OCI-LY1 (cell line): Measurements from ENCODE around the gene ZNF185.

ENCODE experiments used
- H2AFZ ChIP-seq: fragments of 200-600 bp; sonication (generic), shearing (Covaris generic); 2 replicates; pipeline ENCODE4 v1.6.0; 2014; ENCODE audit warnings: antibody characterized with exemption, mild to moderate bottlenecking, low read length
- H3F3A ChIP-seq: fragments of 200-600 bp; sonication (generic), shearing (Covaris generic); 2 replicates; pipeline ENCODE4 v1.6.0; 2014; ENCODE audit warnings: mild to moderate bottlenecking, antibody characterized with exemption, low read length, moderate library complexity; ENCODE audit not compliant: insufficient read depth
- H3K27ac ChIP-seq: fragments of 200-600 bp; sonication (generic); 2 replicates; pipeline ENCODE4 v1.5.1; 2014; ENCODE audit warnings: low read length, mixed run types, mild to moderate bottlenecking, low read depth; ENCODE audit not compliant: poor library complexity, severe bottlenecking
- H3K27me3 ChIP-seq: fragments of 200-600 bp; sonication (generic); 2 replicates; pipeline ENCODE4 v1.6.0; 2014; ENCODE audit warnings: antibody characterized with exemption, mild to moderate bottlenecking, low read length, moderate library complexity; ENCODE audit not compliant: insufficient read depth
- H3K36me3 ChIP-seq: fragments of 200-600 bp; sonication (generic); 2 replicates; pipeline ENCODE4 v1.6.1; 2014; ENCODE audit warnings: mild to moderate bottlenecking, antibody characterized with exemption, low read length, moderate library complexity, mixed read lengths; ENCODE audit not compliant: insufficient read depth
- H3K4me1 ChIP-seq: fragments of 200-600 bp; sonication (generic); 2 replicates; pipeline ENCODE4 v1.5.1; 2014; ENCODE audit warnings: mild to moderate bottlenecking, low read length, moderate library complexity; ENCODE audit not compliant: insufficient read depth, severe bottlenecking
- H3K4me2 ChIP-seq: fragments of 200-600 bp; sonication (generic), shearing (Covaris generic); 2 replicates; pipeline ENCODE4 v1.6.1; 2014; ENCODE audit warnings: low read length
- H3K4me3 ChIP-seq: fragments of 200-600 bp; sonication (generic); 2 replicates; pipeline ENCODE4 v1.5.1; 2014; ENCODE audit warnings: low read length, low read depth, mild to moderate bottlenecking, mixed read lengths; ENCODE audit not compliant: poor library complexity, severe bottlenecking
- H3K79me2 ChIP-seq: fragments of 200-600 bp; shearing (Covaris generic); 2 replicates; pipeline ENCODE4 v1.6.1; 2016; ENCODE audit warnings: mixed run types, low read length, mixed read lengths; ENCODE audit not compliant: insufficient read depth
- H3K9ac ChIP-seq: fragments of 200-600 bp; sonication (generic), shearing (Covaris generic); 2 replicates; pipeline ENCODE4 v1.6.1; 2014; ENCODE audit warnings: mild to moderate bottlenecking, low read length, mixed read lengths
- H3K9me2 ChIP-seq: fragments of 200-600 bp; sonication (generic), shearing (Covaris generic); 2 replicates; pipeline ENCODE4 v1.6.1; 2014; ENCODE audit warnings: low read depth, mild to moderate bottlenecking, low read length, mixed read lengths
- H3K9me3 ChIP-seq: fragments of 200-600 bp; shearing (Covaris generic); 2 replicates; pipeline ENCODE4 v1.6.1; 2014; ENCODE audit warnings: low read length, mixed read lengths
- H4K20me1 ChIP-seq: fragments of 200-600 bp; sonication (generic), shearing (Covaris generic); 2 replicates; pipeline ENCODE4 v1.6.0; 2016; ENCODE audit warnings: mild to moderate bottlenecking, low read length; ENCODE audit not compliant: insufficient read depth
- CTCF ChIP-seq: fragments of 200-600 bp; sonication (generic), shearing (Covaris generic); IDR thresholded peaks from 2 replicates; pipeline ENCODE4 v1.5.1; 2017; ENCODE audit warnings: mild to moderate bottlenecking, antibody characterized with exemption, low read length, moderate library complexity, mixed read lengths
- EZH2 ChIP-seq: fragments of 200-600 bp; sonication (generic), shearing (Covaris generic); IDR thresholded peaks from 2 replicates; pipeline ENCODE4 v1.8.0; 2017; ENCODE audit warnings: borderline replicate concordance, mixed run types, mild to moderate bottlenecking, antibody characterized with exemption, low read length, moderate library complexity, mixed read lengths

ZNF185 gene

GRCh38 chrX:152943826-152944225 lies 46.0 kb downstream of the ZNF185 start:
- H4K20me1 ChIP-seq, result no peaks in the 10 kb centered on the region
- no peaks in the 10 kb centered on the region for H3K9me2 ChIP-seq
- H3K36me3 ChIP-seq, result no peaks in the 10 kb centered on the region
- no peaks in the 10 kb centered on the region for H3K79me2 ChIP-seq
- no peaks in the 10 kb centered on the region for H3F3A ChIP-seq
- H3K27ac ChIP-seq, result no peak overlapping the region
- no peaks in the 10 kb centered on the region for H3K9me3 ChIP-seq
- no peak overlapping the region for H3K9ac ChIP-seq
- H3K27me3 ChIP-seq, result no peaks in the 10 kb centered on the region
- TF ChIP-seq CTCF, result no peak
- TF ChIP-seq EZH2, result no peak
- peaks cover 15% of the 10 kb centered on the region for H3K4me1 ChIP-seq
- H3K4me2 ChIP-seq, result no peak overlapping the region
- no peak overlapping the region for H3K4me3 ChIP-seq
- no peak overlapping the region for H2AFZ ChIP-seq

DNA sequence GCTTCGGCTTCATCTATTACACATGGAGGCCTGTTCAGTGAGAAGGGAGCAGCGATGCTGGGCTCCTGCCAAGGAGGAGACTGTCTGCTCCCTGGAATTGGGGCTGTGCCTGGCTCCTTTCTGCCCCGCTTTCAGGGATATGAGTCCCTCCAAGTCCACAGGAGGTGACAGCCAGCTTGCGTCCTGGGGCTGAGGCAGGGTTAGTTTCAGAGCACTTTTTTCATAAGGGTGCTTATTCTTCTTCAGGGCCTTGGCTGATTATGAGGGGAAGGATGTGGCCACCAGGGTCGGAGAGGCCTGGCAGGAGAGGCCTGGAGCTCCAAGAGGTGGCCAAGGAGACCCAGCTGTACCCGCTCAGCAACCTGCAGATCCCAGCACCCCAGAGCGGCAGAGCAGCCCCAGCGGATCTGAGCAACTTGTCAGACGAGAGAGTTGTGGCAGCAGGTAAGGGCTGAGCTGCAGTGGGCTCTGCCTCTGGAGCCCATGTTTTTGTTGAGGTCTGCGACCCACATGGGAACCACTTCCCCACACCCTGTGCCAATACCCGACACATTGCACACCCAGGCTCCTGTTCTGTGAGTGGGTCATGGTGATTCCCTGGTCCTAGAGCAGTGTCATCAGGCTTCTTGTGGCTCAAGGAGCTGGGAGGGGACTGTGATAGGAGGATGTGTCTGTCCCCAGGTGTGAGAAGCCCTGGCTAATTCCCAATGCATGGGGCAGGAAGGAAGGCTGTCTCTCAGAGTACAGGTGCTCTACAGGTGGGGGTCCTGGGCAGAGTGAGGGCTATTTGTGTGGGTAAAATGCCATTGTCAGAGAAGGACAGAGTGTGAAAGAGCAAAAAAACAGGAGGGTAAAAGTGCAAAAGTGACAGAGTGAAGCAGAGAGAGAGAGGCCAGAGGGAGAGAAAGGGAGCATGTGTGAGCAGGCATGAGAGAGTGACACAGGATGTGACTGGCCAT lies 47.4 kb downstream of the ZNF185 start:
- TF ChIP-seq EZH2 (no peak), CTCF (no peak)
- no peak overlapping the region for H2AFZ ChIP-seq
- no peaks in the 10 kb centered on the region for H3K9me2 ChIP-seq
- no peaks in the 10 kb centered on the region for H4K20me1 ChIP-seq
- no peak overlapping the region for H3K4me3 ChIP-seq
- H3K9ac ChIP-seq, result no peak overlapping the region
- H3K4me1 ChIP-seq, result peaks cover 15% of the 10 kb centered on the region
- H3K4me2 ChIP-seq, result no peak overlapping the region
- no peaks in the 10 kb centered on the region for H3F3A ChIP-seq
- H3K27me3 ChIP-seq, result no peaks in the 10 kb centered on the region
- no peaks in the 10 kb centered on the region for H3K79me2 ChIP-seq
- no peak overlapping the region for H3K27ac ChIP-seq
- H3K36me3 ChIP-seq, result no peaks in the 10 kb centered on the region
- H3K9me3 ChIP-seq, result no peaks in the 10 kb centered on the region

DNA sequence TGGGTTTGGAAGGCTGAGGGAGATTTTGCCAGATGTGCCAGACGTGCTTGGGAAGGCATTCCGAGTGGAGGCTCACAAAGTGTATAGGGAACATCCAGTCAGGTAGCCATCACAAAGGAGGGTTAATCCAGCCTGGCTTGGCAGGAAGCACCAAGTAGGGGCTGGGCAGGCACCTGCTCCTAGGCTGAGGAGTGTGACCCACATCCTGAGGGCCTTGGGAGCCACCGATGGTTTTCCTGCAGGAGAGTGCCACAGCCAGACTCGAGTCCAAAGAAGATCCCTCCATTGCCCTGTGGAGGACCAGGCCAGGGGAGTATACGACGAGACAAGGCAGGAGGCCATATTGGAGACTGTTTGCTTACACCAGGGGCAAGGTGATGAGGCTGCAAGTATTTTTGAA lies 48.8 kb downstream of the ZNF185 start:
- Histone ChIP-seq H3K36me3 (no peaks in the 10 kb centered on the region), H3K27me3 (no peaks in the 10 kb centered on the region), H3F3A (no peaks in the 10 kb centered on the region), H3K4me1 (peaks cover 8% of the 10 kb centered on the region), H3K79me2 (no peaks in the 10 kb centered on the region), H4K20me1 (no peaks in the 10 kb centered on the region), H3K9me2 (no peaks in the 10 kb centered on the region), H2AFZ (no peak overlapping the region), H3K9ac (no peak overlapping the region), H3K27ac (no peak overlapping the region), H3K4me2 (no peak overlapping the region), H3K9me3 (no peaks in the 10 kb centered on the region), H3K4me3 (no peak overlapping the region)
- no peak for TF ChIP-seq EZH2
- no peak for TF ChIP-seq CTCF
